Fibroblast of the conjunctiva (primary cell): ENCODE data around the gene SLC9A8.
A peak's percentile ranks its signal among the peaks of the same experiment; 100 is the strongest.
"Not testable (repeated sequence)": the region's sequence is repeated elsewhere in the genome, so short reads cannot be mapped to it uniquely, and the experiment has no call there.

Experiments used
- DNase-seq: peaks from one replicate; pipeline ENCODE4 v3.0.0-alpha.2; 2010; ENCODE audit warnings: low read depth

The SLC9A8 gene

GRCh38 chr20:49812507-49813304 is at the start of gene SLC9A8:
TSS of gene SLC9A8 (plus strand) at chr20:49812828. CDS start at chr20:49812923, 95 bp downstream.
- DNase-seq, result peak; percentile 74

- DNase-seq, result no peak
Observed at GRCh38 chr20:49762940-49763766, 49.5 kb upstream of the SLC9A8 start.

- DNase-seq, result no peak
Observed at GRCh38 chr20:49765413-49765736, 47.3 kb upstream of the SLC9A8 start.

- no peak for DNase-seq
Observed at GRCh38 chr20:49765846-49766541, 46.6 kb upstream of the SLC9A8 start.

GRCh38 chr20:49766979-49767521 is 45.6 kb upstream of the SLC9A8 start:
- no peak for DNase-seq

- DNase-seq, result peak; percentile 57
Observed at GRCh38 chr20:49768204-49769047, 44.2 kb upstream of the SLC9A8 start.

GRCh38 chr20:49769048-49769581 is 43.5 kb upstream of the SLC9A8 start:
- DNase-seq, result no peak

- DNase-seq, result no peak
Observed at GRCh38 chr20:49770634-49771033, 42.0 kb upstream of the SLC9A8 start.

- not testable (repeated sequence) for DNase-seq
Observed at GRCh38 chr20:49774213-49774612, 38.4 kb upstream of the SLC9A8 start.

GRCh38 chr20:49775229-49775693 is 37.4 kb upstream of the SLC9A8 start:
- no peak for DNase-seq

- DNase-seq, result no peak
Observed at GRCh38 chr20:49779972-49780371, 32.7 kb upstream of the SLC9A8 start.

GRCh38 chr20:49781676-49782075 is 31.0 kb upstream of the SLC9A8 start:
- DNase-seq, result no peak

- not testable (repeated sequence) for DNase-seq
Observed at GRCh38 chr20:49782439-49782838, 30.2 kb upstream of the SLC9A8 start.

- not testable (repeated sequence) for DNase-seq
Observed at GRCh38 chr20:49783021-49783995, 29.3 kb upstream of the SLC9A8 start.

- no peak for DNase-seq
Observed at GRCh38 chr20:49784291-49784690, 28.3 kb upstream of the SLC9A8 start.

GRCh38 chr20:49785149-49785851 is 27.3 kb upstream of the SLC9A8 start:
- no peak for DNase-seq

- DNase-seq, result no peak
Observed at GRCh38 chr20:49785852-49786175, 26.8 kb upstream of the SLC9A8 start.

- DNase-seq, result no peak
Observed at GRCh38 chr20:49786196-49786595, 26.4 kb upstream of the SLC9A8 start.

GRCh38 chr20:49786668-49787370 is 25.8 kb upstream of the SLC9A8 start:
- no peak for DNase-seq
